ENCODE data around the gene PHYHD1. TPM values are rescaled to one million over a fixed set of nuclear protein-coding genes. Genes with fewer than 3 reads are reported as not detected.

PHYHD1 gene
- total RNA-seq, 1 donor from 2014 or later = 0.68 TPM

DNA sequence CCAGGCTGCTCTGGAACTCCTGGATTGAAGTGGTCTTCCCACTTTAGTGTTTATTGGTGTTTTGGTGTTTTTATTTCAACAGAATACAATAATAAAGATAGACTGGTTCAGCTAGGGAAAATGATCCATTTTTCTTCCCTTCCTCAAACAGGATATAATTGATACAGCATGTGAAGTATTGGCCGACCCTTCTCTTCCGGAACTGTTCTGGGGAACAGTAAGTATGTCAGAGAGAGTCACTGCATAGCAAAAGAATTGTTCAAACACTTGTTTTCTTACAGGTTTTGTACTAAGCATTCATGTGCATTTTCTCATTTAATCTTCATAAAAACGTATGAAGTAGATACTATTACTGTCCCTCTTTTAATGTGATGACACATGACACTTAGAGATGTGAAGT lies 58.3 kb downstream of the PHYHD1 start:
- H3K27me3 Mint-ChIP-seq (ENCODE audit: low read depth) = no peaks in the 10 kb centered on the region
- no peaks in the 10 kb centered on the region for H3K9me3 Mint-ChIP-seq
- peaks cover 75% of the 10 kb centered on the region for H3K36me3 Mint-ChIP-seq (ENCODE audit: low read depth)
- no peak for DNase-seq (ENCODE audit: low spot score)
- no peak overlapping the region for H3K4me3 Mint-ChIP-seq (ENCODE audit: low read depth)
- intact Hi-C loops (cut with micrococcal nuclease) = no loop called here
- no peak overlapping the region for H3K27ac Mint-ChIP-seq
- no peaks in the 10 kb centered on the region for H3K4me1 Mint-ChIP-seq (ENCODE audit: low read depth)

- no peak for DNase-seq (ENCODE audit: low spot score)
- Mint-ChIP-seq H3K4me3 (ENCODE audit: low read depth) (no peak overlapping the region), H3K27me3 (ENCODE audit: low read depth) (no peaks in the 10 kb centered on the region), H3K9me3 (no peaks in the 10 kb centered on the region), H3K4me1 (ENCODE audit: low read depth) (no peaks in the 10 kb centered on the region), H3K36me3 (ENCODE audit: low read depth) (peaks cover 84% of the 10 kb centered on the region), H3K27ac (no peak overlapping the region)
- intact Hi-C loops (cut with micrococcal nuclease) = no loop called here
Observed at GRCh38 chr9:128983536-128983935, 62.8 kb downstream of the PHYHD1 start.

- peak overlapping the region; percentile 10 for H3K27ac Mint-ChIP-seq
- no peaks in the 10 kb centered on the region for H3K9me3 Mint-ChIP-seq
- peaks cover 66% of the 10 kb centered on the region for H3K36me3 Mint-ChIP-seq (ENCODE audit: low read depth)
- intact Hi-C loops (cut with micrococcal nuclease) = no loop called here
- H3K27me3 Mint-ChIP-seq (ENCODE audit: low read depth) = no peaks in the 10 kb centered on the region
- no peak for DNase-seq (ENCODE audit: low spot score)
- H3K4me3 Mint-ChIP-seq (ENCODE audit: low read depth) = no peak overlapping the region
- H3K4me1 Mint-ChIP-seq (ENCODE audit: low read depth) = no peaks in the 10 kb centered on the region
Observed at GRCh38 chr9:128986671-128987070, 65.9 kb downstream of the PHYHD1 start.

GRCh38 chr9:128987805-128988204 lies 67.0 kb downstream of the PHYHD1 start:
- intact Hi-C loops (cut with micrococcal nuclease) = no loop called here
- Mint-ChIP-seq H3K9me3 (no peaks in the 10 kb centered on the region), H3K4me1 (ENCODE audit: low read depth) (no peaks in the 10 kb centered on the region), H3K27ac (no peak overlapping the region), H3K4me3 (ENCODE audit: low read depth) (no peak overlapping the region), H3K27me3 (ENCODE audit: low read depth) (no peaks in the 10 kb centered on the region), H3K36me3 (ENCODE audit: low read depth) (peaks cover 67% of the 10 kb centered on the region)
- DNase-seq (ENCODE audit: low spot score) = no peak

Other genes starting within 250 kb of the PHYHD1 start
- gene SET, start 231.8 kb upstream of the PHYHD1 start, total RNA-seq = 749 and 756 TPM in 2 replicates
- 25.4 and 28.0 TPM in 2 replicates for gene PKN3, start 218.5 kb upstream of the PHYHD1 start, total RNA-seq
- gene ZDHHC12, start 196.9 kb upstream of the PHYHD1 start, total RNA-seq = 51.7 and 53.2 TPM in 2 replicates
- 18.6 and 18.7 TPM in 2 replicates for gene ZER1, start 149.1 kb upstream of the PHYHD1 start, total RNA-seq
- gene TBC1D13, start 133.7 kb upstream of the PHYHD1 start, total RNA-seq = 20.5 and 24.2 TPM in 2 replicates
- 19.9 and 21.7 TPM in 2 replicates for gene ENDOG, start 102.5 kb upstream of the PHYHD1 start, total RNA-seq
- gene SPOUT1, start 91.2 kb upstream of the PHYHD1 start, total RNA-seq = 126 and 127 TPM in 2 replicates
- gene KYAT1, start 39.0 kb upstream of the PHYHD1 start, total RNA-seq = 13.6 and 14.0 TPM in 2 replicates
- 24.9 and 25.4 TPM in 2 replicates for gene LRRC8A, start 38.8 kb upstream of the PHYHD1 start, total RNA-seq
- 13.0 and 13.3 TPM in 2 replicates for gene DOLK, start 26.6 kb downstream of the PHYHD1 start, total RNA-seq
- 161 and 175 TPM in 2 replicates for gene NUP188, start 26.7 kb downstream of the PHYHD1 start, total RNA-seq
- gene SH3GLB2, start 107.3 kb downstream of the PHYHD1 start, total RNA-seq = 71.5 and 73.4 TPM in 2 replicates
- 41.5 and 41.7 TPM in 2 replicates for gene MIGA2, start 115.6 kb downstream of the PHYHD1 start, total RNA-seq
- gene DOLPP1, start 160.1 kb downstream of the PHYHD1 start, total RNA-seq = 20.2 and 22.9 TPM in 2 replicates
- 13.6 and 14.3 TPM in 2 replicates for gene CRAT, start 189.8 kb downstream of the PHYHD1 start, total RNA-seq
- 106 and 112 TPM in 2 replicates for gene PTPA, start 190.4 kb downstream of the PHYHD1 start, total RNA-seq